Ovary (tissue), 3 donors: ENCODE results near the gene NCCRP1.

Source experiments
- CTCF ChIP-seq, 3 donors: fragments of 450-650 bp in 2 of 3; fragments of 200-600 bp in 1 of 3; IDR thresholded peaks; one replicate each; pipeline versions ENCODE4 v1.5.1 to v1.8.0; 2016 to 2022; ENCODE audit warnings: antibody characterized with exemption in 3 of 3, mild to moderate bottlenecking in 1 of 3
- EP300 ChIP-seq: sonication (generic); formaldehyde crosslinking; IDR thresholded peaks from one replicate; pipeline ENCODE4 v1.6.1; 2017; ENCODE audit warnings: antibody characterized with exemption
- POLR2A ChIP-seq: fragments of 450-650 bp; IDR thresholded peaks from one replicate; pipeline ENCODE4 v1.6.1; 2017; ENCODE audit warnings: antibody characterized with exemption, mild to moderate bottlenecking, moderate library complexity
- donor health status: DM: no; HTN: no; CAD: no.

DNA sequence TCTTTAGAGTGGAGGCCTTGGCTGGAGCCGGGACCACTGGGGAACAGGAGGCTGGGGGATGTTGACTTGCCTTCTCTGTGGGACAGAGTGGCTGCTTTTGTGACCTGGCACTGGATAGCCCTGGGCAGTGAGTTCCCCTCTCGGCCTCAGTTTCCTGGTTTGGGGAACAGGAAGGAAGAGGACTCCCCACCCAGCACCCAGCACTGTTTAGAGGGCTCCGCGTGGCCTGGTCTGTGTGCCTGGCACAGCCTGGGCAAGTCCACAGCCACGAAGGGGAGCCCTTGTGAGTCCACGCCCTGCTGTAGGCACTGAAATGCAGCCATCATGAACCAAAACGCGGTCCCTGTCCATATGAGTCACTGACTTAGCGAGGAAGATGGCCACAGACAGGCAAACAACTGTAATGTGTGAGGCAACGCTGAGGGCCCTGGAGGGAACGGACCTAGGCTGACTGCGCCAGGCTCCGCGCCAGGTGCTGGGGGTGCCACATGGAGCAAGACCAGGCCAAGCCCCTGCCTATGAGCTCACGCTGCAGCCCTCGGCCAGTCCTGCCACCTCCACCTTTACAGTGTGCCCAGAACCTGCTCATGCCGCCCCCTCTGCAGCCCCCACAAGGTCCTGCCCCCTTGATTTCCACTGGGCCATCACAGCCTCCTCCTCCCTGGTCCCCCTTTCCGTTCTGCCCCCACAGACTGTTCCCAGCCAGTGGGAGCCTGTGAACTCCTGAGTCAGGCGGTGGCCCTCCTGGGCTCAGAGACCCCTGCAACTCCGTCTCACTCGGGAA lies 35.7 kb upstream of the NCCRP1 start:
- TF ChIP-seq CTCF (IDR thresholded peaks at IDR 0.05) (no peak), EP300 (no peak), POLR2A (no peak)
